SU-DHL-6 (cell line): Measurements from ENCODE around the gene ARL6IP5.

Source experiments
- H2AFZ ChIP-seq: fragments of 200-600 bp; sonication (generic); 2 replicates; pipeline ENCODE4 v1.6.1; 2014; ENCODE audit warnings: low read depth, mild to moderate bottlenecking, moderate library complexity, mixed read lengths, antibody characterized with exemption, low read length; ENCODE audit not compliant: severe bottlenecking
- H3F3A ChIP-seq: fragments of 200-600 bp; shearing (Covaris generic); 2 replicates; pipeline ENCODE4 v1.6.0; 2016; ENCODE audit warnings: antibody characterized with exemption, mild to moderate bottlenecking; ENCODE audit not compliant: insufficient read depth
- H3K27ac ChIP-seq: fragments of 200-600 bp; sonication (generic); 2 replicates; pipeline ENCODE4 v1.5.1; 2016; ENCODE audit warnings: low read depth, mild to moderate bottlenecking, low read length, moderate library complexity, mixed read lengths
- H3K27me3 ChIP-seq: fragments of 200-600 bp; sonication (generic), shearing (Covaris generic); 2 replicates; pipeline ENCODE4 v1.6.0; 2014; ENCODE audit warnings: mild to moderate bottlenecking, low read length
- H3K36me3 ChIP-seq: fragments of 200-600 bp; sonication (generic); 2 replicates; pipeline ENCODE4 v1.6.1; 2014; ENCODE audit warnings: mild to moderate bottlenecking, low read length, mixed read lengths
- H3K4me2 ChIP-seq: fragments of 300-600, 200-600 bp; shearing (Covaris generic), sonication (generic); 2 replicates; pipeline ENCODE4 v1.6.0; 2014; ENCODE audit warnings: low read length, low read depth, mild to moderate bottlenecking; ENCODE audit not compliant: poor library complexity, severe bottlenecking
- H3K4me3 ChIP-seq: fragments of 200-600 bp; sonication (generic); 2 replicates; pipeline ENCODE4 v1.5.1; 2014; ENCODE audit warnings: antibody characterized with exemption, low read length, mild to moderate bottlenecking, mixed read lengths; ENCODE audit not compliant: insufficient read depth, poor library complexity, severe bottlenecking
- H3K79me2 ChIP-seq: fragments of 200-600 bp; sonication (generic); 2 replicates; pipeline ENCODE4 v1.6.1; 2014; ENCODE audit warnings: mild to moderate bottlenecking, low read length, moderate library complexity; ENCODE audit not compliant: insufficient read depth
- H3K9ac ChIP-seq: fragments of 200-600 bp; sonication (generic); 2 replicates; pipeline ENCODE4 v1.7.0; 2014; ENCODE audit warnings: mild to moderate bottlenecking, low read length
- H3K9me2 ChIP-seq: fragments of 200-600 bp; sonication (generic); replicated peaks from 2 replicates; pipeline ENCODE4 v1.6.1; 2014; ENCODE audit warnings: low read length; ENCODE audit not compliant: insufficient read depth
- H3K9me3 ChIP-seq: fragments of 200-600 bp; sonication (generic); 2 replicates; pipeline ENCODE4 v1.6.1; 2014; ENCODE audit warnings: low read length, mixed read lengths; ENCODE audit not compliant: insufficient read depth
- H4K20me1 ChIP-seq: fragments of 200-600 bp; sonication (generic); 2 replicates; pipeline ENCODE4 v1.6.1; 2014; ENCODE audit warnings: low read depth, mild to moderate bottlenecking, antibody characterized with exemption, low read length, moderate library complexity, mixed read lengths
- CTCF ChIP-seq: fragments of 200-600 bp; sonication (generic); IDR thresholded peaks from one replicate; pipeline ENCODE4 v1.5.1; 2017; ENCODE audit warnings: antibody characterized with exemption, mild to moderate bottlenecking, low read length, moderate library complexity; ENCODE audit not compliant: insufficient read depth, poor library complexity, severe bottlenecking
- EZH2phosphoT487 ChIP-seq: fragments of 200-600 bp; sonication (generic), shearing (Covaris generic); conservative IDR thresholded peaks from 2 replicates; pipeline ENCODE4 v1.6.1; 2018; ENCODE audit warnings: mild to moderate bottlenecking, antibody characterized with exemption, low read length, moderate library complexity, mixed read lengths

Gene ARL6IP5

GRCh38 chr3:69116162-69116561 lies 31.4 kb downstream of the ARL6IP5 start:
- Histone ChIP-seq H3K4me2 (no peak overlapping the region), H4K20me1 (no peaks in the 10 kb centered on the region), H3K27me3 (no peaks in the 10 kb centered on the region), H3K27ac (no peak overlapping the region), H3K36me3 (no peaks in the 10 kb centered on the region), H3K79me2 (no peaks in the 10 kb centered on the region), H3K9ac (no peak overlapping the region), H3F3A (no peaks in the 10 kb centered on the region), H3K9me2 (no peaks in the 10 kb centered on the region), H3K4me3 (no peak overlapping the region), H3K9me3 (no peaks in the 10 kb centered on the region), H2AFZ (no peak overlapping the region)
- TF ChIP-seq CTCF (no peak), EZH2phosphoT487 (no peak)

DNA sequence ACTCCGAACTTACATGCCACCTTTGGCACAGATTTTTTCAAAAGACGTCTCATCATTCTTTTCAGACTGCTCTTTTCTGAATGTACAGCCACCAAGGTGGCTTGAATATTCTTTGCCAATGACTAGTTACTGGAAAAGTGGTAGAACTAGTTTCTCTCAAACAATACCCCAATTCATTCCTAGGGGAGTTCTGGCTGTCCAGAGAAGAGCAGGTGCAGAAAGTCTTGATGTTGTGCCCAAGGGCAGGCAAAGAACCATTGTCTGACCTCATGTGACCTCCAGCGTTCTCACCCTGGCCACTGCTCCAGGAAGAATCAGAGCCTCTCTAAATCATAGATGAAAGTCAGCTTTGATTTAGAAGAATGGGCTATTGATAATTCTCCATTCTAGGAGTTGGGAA lies 32.2 kb downstream of the ARL6IP5 start:
- H3K4me2 ChIP-seq = no peak overlapping the region
- no peaks in the 10 kb centered on the region for H3F3A ChIP-seq
- H3K27me3 ChIP-seq = no peaks in the 10 kb centered on the region
- H3K36me3 ChIP-seq = no peaks in the 10 kb centered on the region
- TF ChIP-seq EZH2phosphoT487 = no peak
- no peak for TF ChIP-seq CTCF
- H2AFZ ChIP-seq = no peak overlapping the region
- no peaks in the 10 kb centered on the region for H3K79me2 ChIP-seq
- H3K27ac ChIP-seq = no peak overlapping the region
- H3K9ac ChIP-seq = no peak overlapping the region
- H3K4me3 ChIP-seq = no peak overlapping the region
- H3K9me2 ChIP-seq = no peaks in the 10 kb centered on the region
- H3K9me3 ChIP-seq = no peaks in the 10 kb centered on the region
- H4K20me1 ChIP-seq = no peaks in the 10 kb centered on the region

DNA sequence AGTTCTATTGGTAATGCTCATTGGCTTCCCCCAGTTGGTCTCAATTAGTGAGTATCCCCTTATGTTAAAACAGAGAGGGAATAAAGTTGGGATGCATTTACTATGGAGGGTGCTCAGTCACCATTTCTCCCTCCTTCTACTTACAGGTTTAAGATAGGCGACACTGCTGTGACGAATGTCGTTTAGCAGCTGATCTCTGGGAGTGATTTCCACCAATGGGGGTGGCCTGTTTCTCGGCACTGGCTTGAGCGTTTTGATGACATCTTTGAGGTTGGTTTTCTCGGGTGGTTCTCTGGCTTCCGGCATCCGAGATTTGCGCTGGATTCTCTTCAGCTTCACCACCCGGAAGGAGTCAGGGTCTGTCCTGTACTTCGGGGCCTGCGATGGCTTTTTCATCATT lies 33.8 kb downstream of the ARL6IP5 start:
- Histone ChIP-seq H3K27me3 (no peaks in the 10 kb centered on the region), H3F3A (no peaks in the 10 kb centered on the region), H3K79me2 (no peaks in the 10 kb centered on the region), H3K4me3 (no peak overlapping the region), H3K9ac (no peak overlapping the region), H4K20me1 (no peaks in the 10 kb centered on the region), H3K9me2 (no peaks in the 10 kb centered on the region), H3K36me3 (no peaks in the 10 kb centered on the region), H3K27ac (no peak overlapping the region), H2AFZ (no peak overlapping the region), H3K4me2 (no peak overlapping the region), H3K9me3 (no peaks in the 10 kb centered on the region)
- no peak for TF ChIP-seq EZH2phosphoT487
- no peak for TF ChIP-seq CTCF

- no peak for TF ChIP-seq EZH2phosphoT487
- TF ChIP-seq CTCF = no peak
- H3K9ac ChIP-seq = no peak overlapping the region
- H3K4me2 ChIP-seq = no peak overlapping the region
- H3K79me2 ChIP-seq = no peaks in the 10 kb centered on the region
- H3K4me3 ChIP-seq = no peak overlapping the region
- H3K27me3 ChIP-seq = no peaks in the 10 kb centered on the region
- no peaks in the 10 kb centered on the region for H3K9me3 ChIP-seq
- no peaks in the 10 kb centered on the region for H4K20me1 ChIP-seq
- no peaks in the 10 kb centered on the region for H3F3A ChIP-seq
- no peak overlapping the region for H3K27ac ChIP-seq
- no peaks in the 10 kb centered on the region for H3K9me2 ChIP-seq
- no peaks in the 10 kb centered on the region for H3K36me3 ChIP-seq
- no peak overlapping the region for H2AFZ ChIP-seq
These were observed 34.4 kb downstream of the ARL6IP5 start for GRCh38 chr3:69119138-69119537.
